Left ventricle myocardium inferior (tissue), 1 donor: ENCODE results near the gene INPP4A. TPM values are rescaled to one million over a fixed set of nuclear protein-coding genes. Genes with fewer than 3 reads are reported as not detected.
"Not testable (repeated sequence)": the region's sequence is repeated elsewhere in the genome, so short reads cannot be mapped to it uniquely, and the experiment has no call there.

Experiments
- DNase-seq: peaks from one replicate; pipeline ENCODE4 v3.0.0-alpha.2; 2020
- H3K27ac ChIP-seq: fragments of 200-600 bp; replicated peaks from 2 replicates; pipeline ENCODE4 v1.8.0; 2021
- H3K27me3 ChIP-seq: fragments of 200-600 bp; 2 replicates; pipeline ENCODE4 v1.8.0; 2021; ENCODE audit warnings: low read depth
- H3K36me3 ChIP-seq: fragments of 200-600 bp; 2 replicates; pipeline ENCODE4 v1.8.0; 2021
- H3K4me1 ChIP-seq: fragments of 200-600 bp; 2 replicates; pipeline ENCODE4 v1.8.0; 2021
- H3K4me3 ChIP-seq: fragments of 200-600 bp; 2 replicates; pipeline ENCODE4 v1.8.0; 2021; ENCODE audit warnings: mild to moderate bottlenecking, moderate library complexity
- H3K9me3 ChIP-seq: fragments of 200-600 bp; replicated peaks from 2 replicates; pipeline ENCODE4 v1.8.0; 2021
- intact Hi-C: fragments of 100-400 bp; cut with micrococcal nuclease; formaldehyde crosslinking; loops from one replicate; pipeline ENCODE4 v1.11.0; 2022
- total RNA-seq: library from RNA; stranded (reverse); fragmentation: NEBNext Ultra II Directional; extraction: Animal tissue kit (Norgen Biotek cat#: 25700); gene quantifications from one replicate; pipeline ENCODE4 v1.2.1, GENCODE V29; 2021
- TF ChIP-seq, protein P1 (sequence below): fragments of 200-600 bp; IDR thresholded peaks from 2 replicates; pipeline ENCODE4 v1.8.0; 2021; ENCODE audit warnings: antibody characterized with exemption, mild to moderate bottlenecking, borderline replicate concordance
- donor health status: DM: no; HTN: yes; CAD: no; lungs with severe emphysema.

INPP4A gene
- total RNA-seq, 1 donor from 2014 or later = 20.8 TPM

DNA sequence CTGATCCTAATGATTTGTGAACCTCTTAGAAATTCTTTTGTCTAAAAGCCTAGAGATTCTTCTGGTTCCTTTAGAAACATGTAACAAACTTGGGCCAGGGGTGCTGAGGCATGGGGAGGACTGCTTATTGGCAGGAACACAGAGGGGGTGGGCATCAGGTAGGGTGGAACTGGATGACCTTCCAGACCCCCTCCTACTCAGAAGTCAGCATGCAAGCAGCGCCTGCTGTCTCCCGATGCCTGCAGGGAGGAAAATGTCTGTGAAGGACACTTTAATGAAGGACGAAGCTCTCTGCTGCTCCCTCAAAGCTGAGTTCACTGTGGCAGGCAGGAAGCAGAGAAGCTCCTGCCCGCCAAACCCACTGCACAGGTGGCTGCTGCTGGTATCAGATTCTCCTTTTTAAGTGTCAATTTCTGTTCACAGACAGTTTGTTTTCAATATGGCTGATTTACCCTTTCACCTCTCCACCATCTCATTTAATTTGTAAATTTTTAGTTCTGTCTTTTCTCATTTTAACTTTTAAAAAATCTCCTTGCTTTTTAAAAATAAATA, 144.3 kb downstream of the INPP4A start:
- intact Hi-C loops = no loop called here
- TF ChIP-seq, protein P1, sequence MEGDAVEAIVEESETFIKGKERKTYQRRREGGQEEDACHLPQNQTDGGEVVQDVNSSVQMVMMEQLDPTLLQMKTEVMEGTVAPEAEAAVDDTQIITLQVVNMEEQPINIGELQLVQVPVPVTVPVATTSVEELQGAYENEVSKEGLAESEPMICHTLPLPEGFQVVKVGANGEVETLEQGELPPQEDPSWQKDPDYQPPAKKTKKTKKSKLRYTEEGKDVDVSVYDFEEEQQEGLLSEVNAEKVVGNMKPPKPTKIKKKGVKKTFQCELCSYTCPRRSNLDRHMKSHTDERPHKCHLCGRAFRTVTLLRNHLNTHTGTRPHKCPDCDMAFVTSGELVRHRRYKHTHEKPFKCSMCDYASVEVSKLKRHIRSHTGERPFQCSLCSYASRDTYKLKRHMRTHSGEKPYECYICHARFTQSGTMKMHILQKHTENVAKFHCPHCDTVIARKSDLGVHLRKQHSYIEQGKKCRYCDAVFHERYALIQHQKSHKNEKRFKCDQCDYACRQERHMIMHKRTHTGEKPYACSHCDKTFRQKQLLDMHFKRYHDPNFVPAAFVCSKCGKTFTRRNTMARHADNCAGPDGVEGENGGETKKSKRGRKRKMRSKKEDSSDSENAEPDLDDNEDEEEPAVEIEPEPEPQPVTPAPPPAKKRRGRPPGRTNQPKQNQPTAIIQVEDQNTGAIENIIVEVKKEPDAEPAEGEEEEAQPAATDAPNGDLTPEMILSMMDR = no peak
- peaks cover 46% of the 10 kb centered on the region for H3K36me3 ChIP-seq
- no peaks in the 10 kb centered on the region for H3K4me1 ChIP-seq
- no peak overlapping the region for H3K4me3 ChIP-seq
- H3K27ac ChIP-seq = no peak overlapping the region
- DNase-seq = no peak
- H3K9me3 ChIP-seq = no peaks in the 10 kb centered on the region
- H3K27me3 ChIP-seq = no peaks in the 10 kb centered on the region

DNA sequence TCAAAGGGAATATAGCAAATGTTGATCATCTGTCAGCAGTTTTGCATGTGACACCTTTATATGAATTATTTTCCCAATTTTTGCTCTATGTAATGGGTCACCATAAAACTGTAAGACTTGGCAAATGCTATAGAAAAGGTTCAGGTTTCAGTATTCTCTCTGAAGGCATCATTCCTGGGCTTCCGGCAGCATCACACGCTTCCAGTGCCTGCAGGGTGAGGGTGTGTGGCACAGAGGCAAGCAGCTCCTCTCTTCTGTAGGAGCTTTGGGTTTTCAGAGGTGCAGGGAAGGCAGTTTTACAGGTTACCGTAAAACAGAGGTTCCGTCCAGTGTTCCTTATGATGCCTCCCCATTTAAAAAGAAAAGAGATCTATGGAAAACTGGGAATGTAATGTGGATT, 144.8 kb downstream of the INPP4A start:
- Histone ChIP-seq H3K4me1 (no peaks in the 10 kb centered on the region), H3K36me3 (peaks cover 42% of the 10 kb centered on the region), H3K27ac (no peak overlapping the region), H3K27me3 (no peaks in the 10 kb centered on the region), H3K4me3 (no peak overlapping the region), H3K9me3 (peaks cover 3% of the 10 kb centered on the region)
- TF ChIP-seq, protein P1 = no peak
- DNase-seq = no peak
- intact Hi-C loops = no loop called here

DNA sequence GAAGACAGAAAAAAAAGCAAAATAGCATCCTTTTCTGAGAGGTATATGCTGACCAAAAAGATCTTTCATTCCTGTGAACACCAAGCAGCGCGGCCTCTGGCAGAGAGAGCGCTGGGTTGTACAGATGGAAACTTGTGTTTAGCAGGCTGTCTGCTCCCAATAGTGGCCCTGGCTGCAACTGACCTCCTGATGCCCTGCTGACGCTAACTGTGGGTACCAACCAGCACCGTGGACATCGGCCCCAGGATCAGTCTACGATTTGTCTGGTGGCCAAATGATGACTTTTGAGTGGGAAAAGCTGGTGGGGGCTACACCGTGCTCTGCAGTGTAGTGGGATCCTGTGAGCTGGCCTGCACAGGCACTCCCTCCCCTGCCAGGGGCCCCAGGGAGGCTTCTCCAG, 147.9 kb downstream of the INPP4A start:
- H3K27me3 ChIP-seq = no peaks in the 10 kb centered on the region
- peaks cover 32% of the 10 kb centered on the region for H3K36me3 ChIP-seq
- H3K9me3 ChIP-seq = peaks cover 3% of the 10 kb centered on the region
- DNase-seq = no peak
- intact Hi-C loops = no loop called here
- H3K27ac ChIP-seq = no peak overlapping the region
- no peaks in the 10 kb centered on the region for H3K4me1 ChIP-seq
- no peak overlapping the region for H3K4me3 ChIP-seq
- TF ChIP-seq, protein P1 = no peak

DNA sequence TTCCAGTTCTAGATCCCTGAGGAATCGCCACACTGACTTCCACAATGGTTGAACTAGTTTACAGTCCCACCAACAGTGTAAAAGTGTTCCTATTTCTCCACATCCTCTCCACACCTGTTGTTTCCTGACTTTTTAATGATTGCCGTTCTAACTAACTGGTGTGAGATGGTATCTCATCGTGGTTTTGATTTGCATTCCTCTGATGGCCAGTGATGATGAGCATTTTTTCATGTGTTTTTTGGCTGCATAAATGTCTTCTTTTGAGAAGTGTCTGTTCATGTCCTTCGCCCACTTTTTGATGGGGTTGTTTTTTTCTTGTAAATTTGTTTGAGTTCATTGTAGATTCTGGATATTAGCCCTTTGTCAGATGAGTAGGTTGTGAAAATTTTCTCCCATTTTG, 150.0 kb downstream of the INPP4A start:
- H3K9me3 ChIP-seq, DNase-seq, intact Hi-C loops, H3K27ac ChIP-seq, H3K4me1 ChIP-seq, H3K4me3 ChIP-seq, H3K27me3 ChIP-seq: not testable (repeated sequence)
- peaks cover 46% of the 10 kb centered on the region for H3K36me3 ChIP-seq

DNA sequence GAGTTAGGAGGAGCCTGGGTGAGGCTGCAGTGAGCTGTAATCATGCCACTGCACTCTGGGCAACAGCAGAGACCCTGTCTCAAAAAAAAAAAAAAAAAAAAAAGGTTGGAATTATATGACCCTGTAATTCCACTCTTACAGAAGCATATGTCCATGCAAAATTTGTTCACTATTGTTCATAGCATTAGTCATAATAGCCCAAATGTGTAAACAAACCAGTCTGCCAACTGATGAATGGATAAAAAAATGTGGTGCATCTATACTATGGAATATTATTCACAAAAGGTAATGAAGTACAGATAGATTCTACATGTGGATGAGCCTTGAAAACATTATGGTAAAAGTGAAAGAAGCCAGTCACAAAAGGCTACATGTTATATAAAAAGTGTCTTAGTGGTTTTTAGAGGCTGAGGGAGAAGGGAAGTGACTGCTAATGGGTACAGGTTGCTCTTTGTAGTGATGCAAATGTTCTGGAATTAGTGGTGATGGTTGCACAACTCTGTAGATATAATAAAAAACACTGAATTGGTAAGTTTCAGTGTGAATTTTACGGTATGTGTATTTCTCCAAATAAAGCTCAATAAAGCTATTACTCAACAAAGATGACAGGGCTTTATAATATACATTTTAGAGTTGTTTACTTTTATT, 154.2 kb downstream of the INPP4A start:
- Histone ChIP-seq H3K27ac (no peak overlapping the region), H3K4me1 (peaks cover 8% of the 10 kb centered on the region), H3K4me3 (no peak overlapping the region), H3K27me3 (no peaks in the 10 kb centered on the region), H3K9me3 (peaks cover 3% of the 10 kb centered on the region), H3K36me3 (peaks cover 71% of the 10 kb centered on the region)
- intact Hi-C loops = no loop called here
- TF ChIP-seq, protein P1 = no peak
- DNase-seq = no peak

DNA sequence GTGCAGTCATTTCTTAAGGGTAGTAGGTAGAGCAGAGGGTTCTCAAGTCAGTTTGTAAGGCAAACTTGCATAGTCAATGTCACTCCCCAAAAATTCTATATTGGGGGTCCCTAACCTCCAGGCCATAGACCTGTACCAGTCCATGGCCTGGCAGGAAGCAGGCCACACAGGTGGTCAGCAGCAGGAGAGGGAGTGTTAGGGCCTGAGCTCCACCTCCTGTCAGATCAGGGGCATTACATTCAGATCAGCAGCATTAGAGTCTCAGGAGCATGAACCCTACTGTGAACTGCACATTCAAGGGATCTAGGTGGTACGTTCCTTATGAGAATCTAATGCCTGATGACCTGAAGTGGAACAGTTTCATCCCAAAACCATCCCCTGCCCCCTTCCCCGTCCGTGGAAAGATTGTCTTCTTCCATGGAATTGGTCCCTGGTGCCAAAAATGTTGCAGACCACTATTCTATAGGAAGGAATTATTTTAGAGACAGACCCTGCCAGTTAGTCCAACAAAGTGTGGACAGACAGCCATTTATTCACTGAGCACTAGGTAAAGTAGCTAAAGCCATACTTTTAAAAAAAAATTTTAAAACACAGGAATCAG, 157.0 kb downstream of the INPP4A start:
- Histone ChIP-seq H3K27me3 (no peaks in the 10 kb centered on the region), H3K4me1 (peaks cover 35% of the 10 kb centered on the region), H3K4me3 (no peak overlapping the region), H3K9me3 (no peaks in the 10 kb centered on the region), H3K36me3 (peaks cover 71% of the 10 kb centered on the region), H3K27ac (no peak overlapping the region)
- intact Hi-C loops = loop anchor here (5.0 kb wide), 1 partner anchor 189 kb away; no protein-coding TSS in a partner anchor
- TF ChIP-seq, protein P1 = peak; percentile 71
- DNase-seq = no peak
